BLaER1 (cell line): ENCODE results near the gene SRP68.

Source experiments
- H3K27ac ChIP-seq: shearing (Covaris generic); formaldehyde crosslinking; 2 replicates; pipeline ENCODE4 v1.8.1; 2022
- H3K27me3 ChIP-seq: shearing (Covaris generic); formaldehyde crosslinking; 2 replicates; pipeline ENCODE4 v1.8.1; 2022
- H3K36me3 ChIP-seq: shearing (Covaris generic); formaldehyde crosslinking; 2 replicates; pipeline ENCODE4 v1.8.1; 2022
- H3K4me1 ChIP-seq: shearing (Covaris generic); formaldehyde crosslinking; 2 replicates; pipeline ENCODE4 v1.8.1; 2022
- H3K4me2 ChIP-seq: shearing (Covaris generic); formaldehyde crosslinking; 2 replicates; pipeline ENCODE4 v1.8.1; 2022
- H3K4me3 ChIP-seq: shearing (Covaris generic); formaldehyde crosslinking; 2 replicates; pipeline ENCODE4 v1.8.1; 2022
- H3K9ac ChIP-seq: shearing (Covaris generic); formaldehyde crosslinking; 2 replicates; pipeline ENCODE4 v1.8.1; 2022
- H3K9me3 ChIP-seq: shearing (Covaris generic); formaldehyde crosslinking; 2 replicates; pipeline ENCODE4 v1.8.1; 2022
- H4K20me1 ChIP-seq: shearing (Covaris generic); formaldehyde crosslinking; 2 replicates; pipeline ENCODE4 v1.8.1; 2022
- Cebpa-rat ChIP-seq: shearing (Covaris generic); IDR thresholded peaks from 2 replicates; pipeline ENCODE4 v1.8.1; 2022

Gene SRP68

DNA sequence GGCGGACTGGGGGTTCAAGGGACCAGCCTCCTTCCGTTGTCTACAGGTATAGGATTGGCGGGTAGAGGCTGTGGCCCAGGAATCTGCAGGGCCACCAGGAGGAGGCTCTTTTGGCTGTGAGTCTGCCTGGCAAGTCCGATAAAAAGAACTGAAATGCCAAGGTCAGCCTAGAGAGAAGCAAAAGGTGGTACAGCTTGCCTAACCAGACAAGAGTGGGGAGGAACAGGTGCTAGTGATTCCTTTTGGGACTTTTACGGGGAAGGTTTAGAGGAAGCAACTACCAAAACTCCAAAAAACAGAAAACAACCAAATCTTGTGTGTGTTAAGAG, 39.6 kb downstream of the SRP68 start:
- H3K9me3 ChIP-seq, result peaks cover 5% of the 10 kb centered on the region; the same call in 1 of the 2 replicates

DNA sequence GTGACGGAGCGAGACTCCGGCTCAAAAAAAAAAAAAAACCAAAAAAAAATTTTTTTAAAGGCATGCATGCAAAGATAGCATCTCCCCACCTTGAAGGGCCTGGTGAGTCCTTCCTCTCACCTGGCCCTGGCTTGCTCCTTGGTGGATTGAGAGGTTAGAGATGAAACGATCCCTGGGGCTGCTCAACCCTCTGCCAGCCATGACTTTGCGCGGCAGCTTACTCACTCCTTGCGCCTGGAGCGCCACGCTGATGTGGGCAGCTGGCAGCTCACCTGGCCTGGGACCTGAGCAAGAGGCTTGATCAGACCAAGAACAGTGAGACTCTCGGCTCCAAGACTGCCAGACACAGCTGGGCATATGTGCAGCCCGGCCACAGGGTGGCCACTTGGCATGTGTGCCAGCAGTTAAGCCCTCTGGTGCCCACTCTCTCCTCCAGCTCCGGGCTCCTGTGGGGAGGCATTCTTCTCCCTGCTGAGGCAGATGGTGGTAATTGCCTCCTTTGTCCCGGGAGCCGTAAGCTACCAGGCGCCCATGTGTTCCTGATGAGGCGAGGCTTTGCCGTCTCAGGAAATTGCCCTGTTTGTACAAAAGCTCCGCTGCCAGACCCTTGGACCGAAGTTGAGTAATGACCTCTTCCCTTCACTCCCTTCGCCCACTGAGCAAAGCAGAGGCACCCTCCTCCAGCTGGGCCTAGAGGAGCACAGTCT, 40.1 kb downstream of the SRP68 start:
- Histone ChIP-seq H3K9me3 (peaks cover 5% of the 10 kb centered on the region; the same call in 1 of the 2 replicates), H4K20me1 (no peaks in the 10 kb centered on the region), H3K27me3 (no peaks in the 10 kb centered on the region), H3K9ac (no peak overlapping the region), H3K36me3 (no peaks in the 10 kb centered on the region), H3K4me2 (no peak overlapping the region), H3K4me3 (no peak overlapping the region), H3K4me1 (peaks cover 60% of the 10 kb centered on the region), H3K27ac (peak overlapping the region; percentile 20; the same call in 1 of the 2 replicates)
- no peak for TF ChIP-seq Cebpa-rat

More for the DNA sequence above, 39.6 kb downstream of the SRP68 start:
- no peaks in the 10 kb centered on the region for H3K27me3 ChIP-seq
- H3K4me2 ChIP-seq, result no peak overlapping the region
- H3K9ac ChIP-seq, result no peak overlapping the region
- H3K27ac ChIP-seq, result peak overlapping the region; percentile 20; the same call in 1 of the 2 replicates
- no peaks in the 10 kb centered on the region for H3K36me3 ChIP-seq
- peaks cover 60% of the 10 kb centered on the region for H3K4me1 ChIP-seq
- H4K20me1 ChIP-seq, result no peaks in the 10 kb centered on the region
- TF ChIP-seq Cebpa-rat, result no peak
- no peak overlapping the region for H3K4me3 ChIP-seq

DNA sequence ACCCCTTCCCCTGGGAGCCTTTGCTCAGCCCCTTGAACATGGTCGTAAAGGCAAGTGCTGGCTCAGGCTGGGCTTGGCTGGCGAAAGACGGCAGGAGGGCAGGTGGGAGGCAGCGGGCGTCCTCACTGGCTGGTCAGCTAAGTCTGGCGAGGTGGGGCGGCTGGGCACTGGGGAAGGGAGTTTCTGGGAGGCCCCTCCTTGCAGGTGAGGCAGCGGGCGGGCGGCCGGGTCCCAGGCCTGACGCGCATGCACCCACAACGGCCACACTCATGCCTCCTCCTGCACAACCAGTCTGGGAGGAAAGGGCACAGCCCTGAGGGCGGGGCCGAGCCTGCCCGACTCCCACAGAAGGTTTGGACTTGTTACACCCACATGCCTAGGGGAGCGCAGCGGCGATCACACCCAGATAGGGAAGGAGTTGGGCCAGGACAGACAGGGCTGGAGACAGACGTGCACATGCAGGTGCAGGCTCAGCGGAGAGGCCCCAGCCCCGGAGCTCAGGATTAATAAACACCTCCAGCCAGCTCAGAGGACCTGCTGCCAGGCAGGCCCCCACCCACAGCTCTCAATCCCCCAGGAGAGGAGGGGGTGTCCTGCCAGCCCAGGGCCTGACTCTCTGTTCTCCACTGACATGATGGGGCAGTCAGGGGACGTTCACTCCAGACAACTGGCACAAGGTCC, 45.0 kb downstream of the SRP68 start, which contains the start of gene EVPL:
TSS of gene EVPL (minus strand) at position 148 of the 681 bp plus-strand sequence. CDS start at position 40, 108 bp downstream.
- no peak within 1 kb of the TSS for H3K4me3 ChIP-seq
- peak within 1 kb of the TSS; percentile 93 for H3K4me2 ChIP-seq
- peak within 1 kb of the TSS; percentile 91 for H3K27ac ChIP-seq

DNA sequence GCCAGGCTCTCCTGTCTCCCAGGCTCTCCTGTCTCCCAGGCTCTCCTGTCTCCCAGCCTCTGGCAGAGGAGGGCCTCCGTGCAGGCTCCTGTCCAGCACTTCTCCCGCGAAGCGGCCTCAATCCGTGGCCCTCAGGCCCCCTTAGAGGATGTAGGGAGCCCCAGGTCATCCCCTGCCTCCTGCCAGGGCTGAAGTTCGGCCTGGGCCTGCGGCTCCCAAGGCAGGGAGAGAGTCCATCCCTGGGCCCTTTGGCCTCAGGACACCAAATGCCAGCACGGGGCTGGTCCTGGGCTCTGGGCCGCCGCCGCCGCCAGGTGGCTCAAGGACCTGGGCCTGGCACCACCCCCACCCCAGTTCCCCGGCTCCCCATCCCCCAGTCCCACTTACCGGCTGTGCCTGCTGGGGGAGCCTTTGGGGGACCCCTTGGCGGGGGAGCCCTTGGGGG, 45.6 kb downstream of the SRP68 start:
- peaks cover 48% of the 10 kb centered on the region for H3K4me1 ChIP-seq
- H3K27ac ChIP-seq, result peak overlapping the region; percentile 59
- no peak for TF ChIP-seq Cebpa-rat
- H3K4me3 ChIP-seq, result no peak overlapping the region
- no peaks in the 10 kb centered on the region for H4K20me1 ChIP-seq
- no peaks in the 10 kb centered on the region for H3K27me3 ChIP-seq
- no peaks in the 10 kb centered on the region for H3K9me3 ChIP-seq
- H3K36me3 ChIP-seq, result no peaks in the 10 kb centered on the region
- H3K4me2 ChIP-seq, result no peak overlapping the region; the same call in 1 of the 2 replicates
- H3K9ac ChIP-seq, result 0 out of 2 replicates have a peak overlapping the region, but pooled peaks have one; percentile 24

More for the DNA sequence above, 45.0 kb downstream of the SRP68 start, which contains the start of gene EVPL:
- no peaks in the 10 kb centered on the region for H3K27me3 ChIP-seq
- peaks cover 2% of the 10 kb centered on the region; the same call in 1 of the 2 replicates for H3K9me3 ChIP-seq
- no peak for TF ChIP-seq Cebpa-rat
- H3K9ac ChIP-seq, result 0 out of 2 replicates have a peak within 1 kb of the TSS, but pooled peaks have one; percentile 24
- peaks cover 48% of the 10 kb centered on the region for H3K4me1 ChIP-seq
- H4K20me1 ChIP-seq, result no peaks in the 10 kb centered on the region
- H3K36me3 ChIP-seq, result no peaks in the 10 kb centered on the region

DNA sequence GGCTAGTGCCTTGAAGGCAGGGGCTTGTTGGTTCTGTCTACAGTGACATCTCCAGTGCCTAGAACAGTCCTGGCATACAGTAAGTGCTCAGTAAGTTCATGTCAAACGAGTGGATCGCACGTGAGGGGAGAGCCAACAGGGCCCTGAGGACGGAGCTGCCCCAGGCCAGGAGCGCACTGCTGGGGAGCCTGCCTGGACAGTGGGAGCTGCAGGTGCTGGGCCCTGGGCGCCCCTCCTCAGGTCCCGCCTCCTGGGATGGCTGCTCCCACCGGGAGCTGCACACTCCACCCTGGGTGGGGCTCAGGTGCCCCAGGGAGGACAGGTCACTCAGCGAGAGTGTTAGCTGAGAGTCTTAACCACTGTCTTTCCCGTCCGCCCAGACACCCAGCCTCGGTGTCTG, 47.0 kb downstream of the SRP68 start:
- Histone ChIP-seq H3K27ac (no peak overlapping the region), H3K27me3 (no peaks in the 10 kb centered on the region), H3K4me2 (no peak overlapping the region), H3K9me3 (no peaks in the 10 kb centered on the region), H3K36me3 (no peaks in the 10 kb centered on the region), H3K4me1 (peaks cover 56% of the 10 kb centered on the region), H3K4me3 (no peak overlapping the region), H3K9ac (no peak overlapping the region), H4K20me1 (no peaks in the 10 kb centered on the region)
- TF ChIP-seq Cebpa-rat, result no peak

DNA sequence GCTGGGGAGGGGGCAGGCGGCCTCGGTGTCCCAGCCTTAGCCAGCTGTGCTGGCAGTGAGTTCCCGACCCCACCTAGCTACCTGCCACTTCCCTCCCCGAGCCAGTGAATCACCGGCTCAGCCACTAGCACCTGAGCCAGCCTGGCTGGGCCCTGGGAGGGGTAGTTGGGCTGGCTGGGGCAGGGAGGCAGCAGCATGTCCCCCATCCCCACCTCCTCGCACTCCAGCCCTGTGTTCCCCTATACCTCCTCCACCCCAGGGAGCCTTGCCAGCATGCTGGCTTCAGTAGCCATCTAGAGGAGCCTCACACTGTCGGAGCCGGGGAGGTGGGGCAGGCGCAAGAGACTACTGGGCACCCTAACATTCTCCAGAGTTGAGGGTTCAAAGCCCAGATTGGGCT, 48.0 kb downstream of the SRP68 start:
- no peaks in the 10 kb centered on the region for H4K20me1 ChIP-seq

DNA sequence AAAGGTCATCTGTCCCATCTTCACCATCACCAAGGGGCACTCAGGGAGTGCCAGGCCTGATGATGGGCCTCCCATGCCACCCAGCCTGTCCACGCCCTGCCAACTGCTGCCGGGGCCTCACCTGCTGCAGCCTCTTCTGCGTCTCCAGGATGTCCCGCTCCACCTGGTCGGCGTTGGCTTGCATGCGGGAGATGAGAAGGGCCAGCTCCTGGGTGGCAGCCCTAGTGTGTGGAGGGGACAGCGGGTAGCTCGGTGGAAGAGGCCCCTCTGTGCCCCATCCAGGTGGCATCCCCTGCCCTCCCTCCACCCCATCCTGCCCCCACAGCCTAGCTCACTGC, 48.4 kb downstream of the SRP68 start:
- H3K9me3 ChIP-seq, result no peaks in the 10 kb centered on the region
- peaks cover 56% of the 10 kb centered on the region for H3K4me1 ChIP-seq
- H3K27me3 ChIP-seq, result no peaks in the 10 kb centered on the region
- H3K36me3 ChIP-seq, result no peaks in the 10 kb centered on the region
- no peak overlapping the region for H3K4me3 ChIP-seq
- no peak overlapping the region for H3K9ac ChIP-seq
- H3K4me2 ChIP-seq, result no peak overlapping the region
- H4K20me1 ChIP-seq, result no peaks in the 10 kb centered on the region
- TF ChIP-seq Cebpa-rat, result no peak
- H3K27ac ChIP-seq, result no peak overlapping the region

More for the DNA sequence above, 48.0 kb downstream of the SRP68 start:
- no peak for TF ChIP-seq Cebpa-rat
- Histone ChIP-seq H3K9ac (no peak overlapping the region), H3K4me2 (no peak overlapping the region), H3K27ac (no peak overlapping the region), H3K27me3 (no peaks in the 10 kb centered on the region), H3K9me3 (no peaks in the 10 kb centered on the region), H3K4me1 (peaks cover 56% of the 10 kb centered on the region), H3K36me3 (no peaks in the 10 kb centered on the region), H3K4me3 (no peak overlapping the region)

DNA sequence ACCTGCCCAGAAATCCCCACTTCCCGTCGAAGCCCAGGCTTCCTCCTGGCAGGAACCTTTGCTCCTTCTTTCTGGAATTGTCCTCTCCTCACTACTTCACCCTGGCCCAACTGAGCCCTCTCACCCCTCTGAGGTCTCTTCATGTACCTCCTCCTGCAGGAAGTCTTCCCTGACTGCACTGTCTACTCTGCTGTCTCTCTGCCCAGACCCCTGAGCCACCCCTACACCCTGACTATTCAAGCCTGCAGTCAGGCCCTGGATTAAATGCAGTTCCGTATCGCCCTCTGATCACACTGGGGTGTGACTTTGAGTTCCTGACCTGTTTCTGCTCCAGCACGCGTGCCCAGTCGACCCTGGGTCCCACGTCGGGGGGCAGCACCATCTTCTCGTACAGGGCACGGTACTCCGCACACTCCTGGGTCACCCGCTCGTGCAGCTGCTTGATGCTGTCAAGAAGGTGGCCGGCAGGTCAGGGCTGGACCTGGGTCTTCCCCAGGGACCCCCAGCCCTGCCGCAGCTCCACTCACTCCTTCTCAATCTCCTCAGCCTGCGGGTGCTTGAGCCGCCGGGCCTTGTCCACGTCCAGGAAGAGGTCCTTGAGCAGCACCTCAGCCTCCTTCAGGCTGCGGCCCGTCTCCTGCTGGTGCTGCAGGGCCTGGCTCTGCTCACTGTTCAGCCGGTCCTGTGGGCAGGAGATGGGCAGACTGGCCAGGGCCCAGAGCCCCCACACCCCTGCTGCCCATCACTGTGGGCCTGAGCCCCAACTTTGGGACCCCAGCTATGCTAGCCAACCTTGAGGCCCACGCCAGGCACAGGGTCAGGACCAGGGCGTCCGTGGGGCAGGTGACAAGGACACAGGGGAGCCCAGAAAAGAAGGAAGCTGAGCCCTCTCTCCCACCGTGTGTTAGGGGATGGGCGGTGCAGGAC, 49.1 kb downstream of the SRP68 start:
- H3K27ac ChIP-seq, result no peak overlapping the region
- H3K27me3 ChIP-seq, result no peaks in the 10 kb centered on the region
- H3K36me3 ChIP-seq, result no peaks in the 10 kb centered on the region
- no peaks in the 10 kb centered on the region for H4K20me1 ChIP-seq
- H3K9me3 ChIP-seq, result no peaks in the 10 kb centered on the region
- no peak overlapping the region for H3K9ac ChIP-seq
- no peak overlapping the region for H3K4me3 ChIP-seq
- TF ChIP-seq Cebpa-rat, result no peak
- peaks cover 49% of the 10 kb centered on the region for H3K4me1 ChIP-seq
- H3K4me2 ChIP-seq, result no peak overlapping the region

DNA sequence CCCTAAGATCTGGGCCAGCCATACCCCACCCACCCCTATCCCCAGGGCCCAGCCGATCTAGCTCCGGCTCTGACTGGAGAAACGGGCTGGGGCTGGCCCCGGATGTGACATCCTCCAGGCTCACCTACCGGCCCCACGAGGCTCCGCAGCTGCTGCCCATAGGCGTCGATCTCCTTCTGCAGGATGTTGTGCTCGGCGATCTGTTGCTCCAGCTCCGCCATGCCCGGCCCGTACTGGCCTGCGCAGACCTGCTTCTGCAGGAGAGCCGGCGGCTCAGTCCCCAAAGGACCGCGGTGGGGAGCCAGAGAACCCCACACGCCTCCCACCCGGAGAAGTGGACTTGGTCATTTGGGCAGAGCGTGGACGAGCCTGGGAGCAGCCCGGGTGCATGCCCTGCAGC, 50.0 kb downstream of the SRP68 start:
- Histone ChIP-seq H3K27me3 (no peaks in the 10 kb centered on the region), H3K27ac (no peak overlapping the region), H3K4me2 (no peak overlapping the region), H3K36me3 (no peaks in the 10 kb centered on the region), H4K20me1 (no peaks in the 10 kb centered on the region), H3K4me1 (peaks cover 40% of the 10 kb centered on the region), H3K9me3 (no peaks in the 10 kb centered on the region), H3K9ac (no peak overlapping the region), H3K4me3 (no peak overlapping the region)
- no peak for TF ChIP-seq Cebpa-rat
